ENCODE results near the gene KCNJ15.

- TF ChIP-seq CTCF (IDR thresholded peaks at IDR 0.05) (no peak), POLR2AphosphoS5 (IDR thresholded peaks at IDR 0.05; ENCODE audit: low read depth, low read length) (no peak), REST (IDR thresholded peaks at IDR 0.05; ENCODE audit: insufficient read depth in 1 of 2, low read depth in 2 of 2, low read length in 1 of 2) (no peak), TCF7L2 (IDR thresholded peaks at IDR 0.05; ENCODE audit: low read depth, low read length) (no peak)
These were observed 35.1 kb downstream of the KCNJ15 start for GRCh38 chr21:38291874-38292273.
